ENCODE measurements around the gene FH.

FH gene

GRCh38 chr1:241453732-241454131 is 65.8 kb downstream of the FH start:
- DNase-seq: no peak

DNA sequence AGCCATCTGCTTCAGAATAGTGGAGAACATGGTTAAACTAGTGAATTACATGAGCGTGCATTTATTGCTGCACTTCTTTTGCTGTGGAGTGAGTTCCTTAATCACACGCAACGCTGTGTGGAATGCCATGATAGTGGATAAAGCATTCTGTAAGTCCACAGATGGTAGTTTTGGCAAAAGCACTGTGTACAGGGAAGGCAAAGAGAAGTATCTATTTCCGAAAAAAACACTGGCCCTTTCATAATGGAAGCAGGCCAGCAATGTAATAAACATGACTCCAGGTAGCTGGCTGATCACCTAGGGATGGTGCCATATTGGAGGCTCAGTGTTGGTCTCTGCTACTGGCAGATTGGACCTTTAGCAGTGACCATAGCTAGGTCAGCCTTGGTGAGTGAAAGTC is 67.6 kb downstream of the FH start:
- no peak for DNase-seq

All from hematopoietic multipotent progenitor cell treated with erythropoietin and hydrocortisone succinate and interleukin-3 and kit ligand, for 4 days (in vitro differentiated cells).